OCI-LY1 (cell line): ENCODE data around the gene RGL4.

Source experiments
- H2AFZ ChIP-seq: fragments of 200-600 bp; sonication (generic), shearing (Covaris generic); 2 replicates; pipeline ENCODE4 v1.6.0; 2014; ENCODE audit warnings: antibody characterized with exemption, mild to moderate bottlenecking, low read length
- H3F3A ChIP-seq: fragments of 200-600 bp; sonication (generic), shearing (Covaris generic); 2 replicates; pipeline ENCODE4 v1.6.0; 2014; ENCODE audit warnings: mild to moderate bottlenecking, antibody characterized with exemption, low read length, moderate library complexity; ENCODE audit not compliant: insufficient read depth
- H3K27ac ChIP-seq: fragments of 200-600 bp; sonication (generic); 2 replicates; pipeline ENCODE4 v1.5.1; 2014; ENCODE audit warnings: low read length, mixed run types, mild to moderate bottlenecking, low read depth; ENCODE audit not compliant: poor library complexity, severe bottlenecking
- H3K27me3 ChIP-seq: fragments of 200-600 bp; sonication (generic); 2 replicates; pipeline ENCODE4 v1.6.0; 2014; ENCODE audit warnings: antibody characterized with exemption, mild to moderate bottlenecking, low read length, moderate library complexity; ENCODE audit not compliant: insufficient read depth
- H3K36me3 ChIP-seq: fragments of 200-600 bp; sonication (generic); 2 replicates; pipeline ENCODE4 v1.6.1; 2014; ENCODE audit warnings: mild to moderate bottlenecking, antibody characterized with exemption, low read length, moderate library complexity, mixed read lengths; ENCODE audit not compliant: insufficient read depth
- H3K4me1 ChIP-seq: fragments of 200-600 bp; sonication (generic); 2 replicates; pipeline ENCODE4 v1.5.1; 2014; ENCODE audit warnings: mild to moderate bottlenecking, low read length, moderate library complexity; ENCODE audit not compliant: insufficient read depth, severe bottlenecking
- H3K4me2 ChIP-seq: fragments of 200-600 bp; sonication (generic), shearing (Covaris generic); 2 replicates; pipeline ENCODE4 v1.6.1; 2014; ENCODE audit warnings: low read length
- H3K4me3 ChIP-seq: fragments of 200-600 bp; sonication (generic); 2 replicates; pipeline ENCODE4 v1.5.1; 2014; ENCODE audit warnings: low read length, low read depth, mild to moderate bottlenecking, mixed read lengths; ENCODE audit not compliant: poor library complexity, severe bottlenecking
- H3K79me2 ChIP-seq: fragments of 200-600 bp; shearing (Covaris generic); 2 replicates; pipeline ENCODE4 v1.6.1; 2016; ENCODE audit warnings: mixed run types, low read length, mixed read lengths; ENCODE audit not compliant: insufficient read depth
- H3K9ac ChIP-seq: fragments of 200-600 bp; sonication (generic), shearing (Covaris generic); 2 replicates; pipeline ENCODE4 v1.6.1; 2014; ENCODE audit warnings: mild to moderate bottlenecking, low read length, mixed read lengths
- H3K9me2 ChIP-seq: fragments of 200-600 bp; sonication (generic), shearing (Covaris generic); 2 replicates; pipeline ENCODE4 v1.6.1; 2014; ENCODE audit warnings: low read depth, mild to moderate bottlenecking, low read length, mixed read lengths
- H3K9me3 ChIP-seq: fragments of 200-600 bp; shearing (Covaris generic); 2 replicates; pipeline ENCODE4 v1.6.1; 2014; ENCODE audit warnings: low read length, mixed read lengths
- H4K20me1 ChIP-seq: fragments of 200-600 bp; sonication (generic), shearing (Covaris generic); 2 replicates; pipeline ENCODE4 v1.6.0; 2016; ENCODE audit warnings: mild to moderate bottlenecking, low read length; ENCODE audit not compliant: insufficient read depth
- EZH2 ChIP-seq: fragments of 200-600 bp; sonication (generic), shearing (Covaris generic); IDR thresholded peaks from 2 replicates; pipeline ENCODE4 v1.8.0; 2017; ENCODE audit warnings: borderline replicate concordance, mixed run types, mild to moderate bottlenecking, antibody characterized with exemption, low read length, moderate library complexity, mixed read lengths
- TF ChIP-seq, protein P1 (sequence below): fragments of 200-600 bp; sonication (generic), shearing (Covaris generic); IDR thresholded peaks from 2 replicates; pipeline ENCODE4 v1.5.1; 2017; ENCODE audit warnings: mild to moderate bottlenecking, antibody characterized with exemption, low read length, moderate library complexity, mixed read lengths

RGL4 gene

DNA sequence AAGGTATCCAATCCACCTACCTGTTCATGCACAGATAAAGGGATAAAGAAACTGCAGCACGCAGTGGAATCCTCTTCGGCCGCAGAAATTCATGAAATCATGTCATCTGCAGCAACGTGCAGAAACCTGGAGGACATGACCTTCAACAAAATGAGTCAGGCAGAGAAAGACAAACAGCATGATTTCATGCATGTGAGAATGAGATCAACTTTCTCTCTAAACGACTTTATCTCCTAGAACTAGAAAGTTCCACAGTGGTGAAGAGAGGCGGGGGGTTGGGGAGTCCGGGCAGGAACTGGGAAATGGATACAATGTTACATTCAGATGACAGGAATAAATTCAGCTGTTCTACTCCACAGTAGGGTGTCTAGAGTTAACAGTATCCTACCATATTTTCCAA lies 9.9 kb downstream of the RGL4 start:
- Histone ChIP-seq H3K27me3 (no peaks in the 10 kb centered on the region), H3K4me3 (no peak overlapping the region), H3K4me2 (no peak overlapping the region), H3K4me1 (peaks cover 15% of the 10 kb centered on the region), H4K20me1 (no peaks in the 10 kb centered on the region), H3K9me3 (no peaks in the 10 kb centered on the region), H3K27ac (no peak overlapping the region), H3K9ac (no peak overlapping the region), H3F3A (no peaks in the 10 kb centered on the region), H2AFZ (no peak overlapping the region), H3K36me3 (peaks cover 70% of the 10 kb centered on the region), H3K9me2 (no peaks in the 10 kb centered on the region), H3K79me2 (peaks cover 12% of the 10 kb centered on the region)
- TF ChIP-seq, protein P1, sequence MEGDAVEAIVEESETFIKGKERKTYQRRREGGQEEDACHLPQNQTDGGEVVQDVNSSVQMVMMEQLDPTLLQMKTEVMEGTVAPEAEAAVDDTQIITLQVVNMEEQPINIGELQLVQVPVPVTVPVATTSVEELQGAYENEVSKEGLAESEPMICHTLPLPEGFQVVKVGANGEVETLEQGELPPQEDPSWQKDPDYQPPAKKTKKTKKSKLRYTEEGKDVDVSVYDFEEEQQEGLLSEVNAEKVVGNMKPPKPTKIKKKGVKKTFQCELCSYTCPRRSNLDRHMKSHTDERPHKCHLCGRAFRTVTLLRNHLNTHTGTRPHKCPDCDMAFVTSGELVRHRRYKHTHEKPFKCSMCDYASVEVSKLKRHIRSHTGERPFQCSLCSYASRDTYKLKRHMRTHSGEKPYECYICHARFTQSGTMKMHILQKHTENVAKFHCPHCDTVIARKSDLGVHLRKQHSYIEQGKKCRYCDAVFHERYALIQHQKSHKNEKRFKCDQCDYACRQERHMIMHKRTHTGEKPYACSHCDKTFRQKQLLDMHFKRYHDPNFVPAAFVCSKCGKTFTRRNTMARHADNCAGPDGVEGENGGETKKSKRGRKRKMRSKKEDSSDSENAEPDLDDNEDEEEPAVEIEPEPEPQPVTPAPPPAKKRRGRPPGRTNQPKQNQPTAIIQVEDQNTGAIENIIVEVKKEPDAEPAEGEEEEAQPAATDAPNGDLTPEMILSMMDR, result no peak
- no peak for TF ChIP-seq EZH2

DNA sequence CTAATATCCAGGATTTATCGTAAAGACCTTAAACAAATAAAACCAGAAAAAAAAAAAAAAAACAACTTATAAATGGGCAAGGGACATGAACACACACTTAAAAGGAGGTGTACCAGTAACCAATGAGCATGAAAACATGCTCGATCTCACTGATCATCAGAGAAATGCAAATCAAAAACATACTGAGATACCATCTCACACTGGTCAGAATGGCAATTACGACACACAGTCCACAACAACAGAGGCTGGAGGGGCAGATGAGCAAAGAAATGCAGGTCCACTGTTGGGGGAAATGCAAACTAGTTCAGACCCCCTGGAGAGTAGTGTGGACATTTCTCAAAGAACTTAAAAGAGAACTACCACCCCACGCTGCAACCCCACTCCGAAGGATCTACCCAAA lies 13.2 kb downstream of the RGL4 start:
- Histone ChIP-seq H3K9me2 (no peaks in the 10 kb centered on the region), H3K36me3 (peaks cover 97% of the 10 kb centered on the region)

GRCh38 chr22:23704829-23705228 lies 14.0 kb downstream of the RGL4 start:
- Histone ChIP-seq H4K20me1 (no peaks in the 10 kb centered on the region), H3K4me1 (no peaks in the 10 kb centered on the region), H3K9ac (no peak overlapping the region), H3K79me2 (peaks cover 12% of the 10 kb centered on the region), H3K36me3 (peaks cover 97% of the 10 kb centered on the region), H3K4me2 (no peak overlapping the region), H3K4me3 (no peak overlapping the region), H3K9me2 (no peaks in the 10 kb centered on the region), H3K27me3 (no peaks in the 10 kb centered on the region), H3K27ac (no peak overlapping the region), H2AFZ (no peak overlapping the region), H3F3A (no peaks in the 10 kb centered on the region), H3K9me3 (no peaks in the 10 kb centered on the region)
- TF ChIP-seq, protein P1, result no peak
- TF ChIP-seq EZH2, result no peak

More for the DNA sequence above, 13.2 kb downstream of the RGL4 start:
- Histone ChIP-seq H3K4me1 (no peaks in the 10 kb centered on the region), H3K4me2 (no peak overlapping the region), H4K20me1 (no peaks in the 10 kb centered on the region), H3K9me3 (no peaks in the 10 kb centered on the region), H3K27me3 (no peaks in the 10 kb centered on the region), H3K9ac (no peak overlapping the region), H3K27ac (no peak overlapping the region), H3K4me3 (no peak overlapping the region), H3K79me2 (peaks cover 12% of the 10 kb centered on the region), H2AFZ (no peak overlapping the region), H3F3A (no peaks in the 10 kb centered on the region)
- TF ChIP-seq, protein P1, result no peak
- no peak for TF ChIP-seq EZH2
